HCT116 (cell line): ENCODE data around the gene APAF1. TPM values are rescaled to one million over a fixed set of nuclear protein-coding genes. Genes with fewer than 3 reads are reported as not detected.

Experiments used
- ATAC-seq: fragments of 200-7000 bp; cut with Tn5 transposase; 2 replicates; pipeline ENCODE4 v1.9.1; 2020; ENCODE audit warnings: mild to moderate bottlenecking, moderate library complexity
- BruUV-seq: library from RNA; stranded (reverse); fragments of 400-500 nt; replicated peaks from 2 replicates; lab custom pipeline; 2021; lab: Mats Ljungman, UMichigan
- CTCF ChIA-PET: fragments of 300-600 bp; sonication (Branson Sonifier 250); formaldehyde crosslinking; loops from one replicate; lab custom pipeline; 2021; ENCODE audit warnings: antibody characterized with exemption; lab: Charles Lee
- POLR2A ChIA-PET: fragments of 300-600, 350-600 bp; sonication (Branson Sonifier 250); formaldehyde crosslinking; loops from one replicate; lab custom pipeline; 2021; ENCODE audit warnings: antibody characterized with exemption; lab: Charles Lee
- RAD21 ChIA-PET, 2 experiments: fragments of 300-600 bp; sonication (Branson Sonifier 250); formaldehyde crosslinking; loops; one replicate each; lab custom pipeline; 2023; ENCODE audit warnings: low total read pairs in 2 of 2; ENCODE audit not compliant: uncharacterized antibody in 2 of 2, unreplicated experiment in 2 of 2, low non-redundant PET in 1 of 2; lab: Charles Lee
- DNase-seq: peaks from one replicate; pipeline ENCODE4 v3.0.0-alpha.2; 2010; ENCODE audit warnings: low read depth, low spot score
- H2AFZ ChIP-seq: fragments of 200-600 bp; shearing (Covaris generic), sonication (generic); 2 replicates; pipeline ENCODE4 v1.6.1; 2017; ENCODE audit warnings: low read depth, mixed run types, mixed read lengths, antibody characterized with exemption, low read length; ENCODE audit not compliant: poor library complexity, severe bottlenecking
- H3K27ac ChIP-seq: 2 replicates; pipeline ENCODE4 v1.5.1; 2012; ENCODE audit warnings: low read depth, low read length
- H3K27me3 ChIP-seq: fragments of 200-600 bp; sonication (generic); 2 replicates; pipeline ENCODE4 v1.6.1; 2016; ENCODE audit warnings: mixed run types, low read length, mixed read lengths; ENCODE audit not compliant: insufficient read depth
- H3K36me3 ChIP-seq, 2 experiments: fragments of 200-500 bp in 1 of 2; fragments of 200-600 bp in 1 of 2; sonication (Bioruptor generic) in 1 of 2; sonication (generic) in 1 of 2; 2 replicates each; pipeline versions ENCODE4 v1.5.1 to v1.6.1; 2014 to 2016; ENCODE audit warnings: low read length in 2 of 2, inconsistent platforms in 1 of 2, mixed read lengths in 1 of 2, mixed run types in 1 of 2; ENCODE audit not compliant: insufficient read depth in 2 of 2, control insufficient read depth in 1 of 2
- H3K4me1 ChIP-seq, 2 experiments: fragments of 200-600 bp in 1 of 2; sonication (generic) in 1 of 2; 2 replicates each; pipeline versions ENCODE4 v1.5.1 to v1.6.1; 2012 to 2017; ENCODE audit warnings: low read length in 2 of 2, inconsistent platforms in 1 of 2, mild to moderate bottlenecking in 1 of 2, mixed read lengths in 1 of 2, mixed run types in 1 of 2, moderate library complexity in 1 of 2; ENCODE audit not compliant: insufficient read depth in 2 of 2, control insufficient read depth in 1 of 2
- H3K4me2 ChIP-seq: fragments of 200-600 bp; sonication (generic); 2 replicates; pipeline ENCODE4 v1.6.1; 2017; ENCODE audit warnings: mixed run types, low read length, mixed read lengths
- H3K4me3 ChIP-seq, 2 experiments: fragments of 200-600 bp in 1 of 2; sonication (generic) in 1 of 2; replicated peaks in 1 of 2; 2 replicates each; pipeline ENCODE4 v1.5.1; 2011 to 2016; ENCODE audit warnings: low read length in 2 of 2, control low read depth in 1 of 2, low read depth in 1 of 2, mild to moderate bottlenecking in 1 of 2, mixed read lengths in 1 of 2, mixed run types in 1 of 2
- H3K79me2 ChIP-seq: fragments of 200-600 bp; sonication (generic); 2 replicates; pipeline ENCODE4 v1.6.1; 2017; ENCODE audit warnings: mild to moderate bottlenecking, mixed run types, low read length, moderate library complexity, mixed read lengths; ENCODE audit not compliant: insufficient read depth
- H3K9ac ChIP-seq: fragments of 200-600 bp; sonication (generic); 2 replicates; pipeline ENCODE4 v1.6.1; 2016; ENCODE audit warnings: low read length, mixed read lengths
- H3K9me2 ChIP-seq: fragments of 200-600 bp; sonication (generic), shearing (Covaris generic); 2 replicates; pipeline ENCODE4 v1.6.1; 2017; ENCODE audit warnings: mixed run types, mild to moderate bottlenecking, moderate library complexity; ENCODE audit not compliant: insufficient read depth
- H3K9me3 ChIP-seq, 2 experiments: fragments of 200-500 bp in 1 of 2; fragments of 200-600 bp in 1 of 2; sonication (Bioruptor generic) in 1 of 2; sonication (generic) in 1 of 2; 2 replicates each; pipeline ENCODE4 v1.6.1; 2014 to 2017; ENCODE audit warnings: low read length in 2 of 2, mixed read lengths in 2 of 2, inconsistent platforms in 1 of 2, low read depth in 1 of 2, mild to moderate bottlenecking in 1 of 2, mixed run types in 1 of 2, moderate library complexity in 1 of 2; ENCODE audit not compliant: control insufficient read depth in 1 of 2, insufficient read depth in 1 of 2
- H4K20me1 ChIP-seq: fragments of 200-600 bp; sonication (generic), shearing (Covaris generic); 2 replicates; pipeline ENCODE4 v1.6.1; 2017; ENCODE audit warnings: mixed run types, mild to moderate bottlenecking, moderate library complexity; ENCODE audit not compliant: insufficient read depth
- CBX3 ChIP-seq: IDR thresholded peaks from 2 replicates; pipeline ENCODE4 v1.6.1; 2012; ENCODE audit warnings: low read depth
- CEBPB ChIP-seq: IDR thresholded peaks from 2 replicates; pipeline ENCODE4 v1.6.1; 2012; ENCODE audit warnings: low read depth
- CTCF ChIP-seq, 3 experiments: fragments of 200-600 bp in 1 of 3; sonication (generic) in 1 of 3; IDR thresholded peaks in 2 of 3; conservative IDR thresholded peaks in 1 of 3; 2 replicates each; pipeline ENCODE4 v1.5.1; 2012 to 2017; ENCODE audit warnings: low read depth in 2 of 3, low read length in 2 of 3, antibody characterized with exemption in 1 of 3, borderline replicate concordance in 1 of 3, control low read depth in 1 of 3, mild to moderate bottlenecking in 1 of 3, mixed read lengths in 1 of 3, mixed run types in 1 of 3, moderate library complexity in 1 of 3; ENCODE audit not compliant: insufficient read depth in 1 of 3
- EGR1 ChIP-seq: IDR thresholded peaks from 2 replicates; pipeline ENCODE4 v1.6.1; 2012; ENCODE audit warnings: low read depth
- ELF1 ChIP-seq: IDR thresholded peaks from 2 replicates; pipeline ENCODE4 v1.6.1; 2012; ENCODE audit warnings: low read depth, borderline replicate concordance
- EZH2 ChIP-seq: fragments of 200-600 bp; sonication (generic); IDR thresholded peaks from 2 replicates; pipeline ENCODE4 v1.6.1; 2017; ENCODE audit warnings: antibody characterized with exemption, mixed run types
- FOSL1 ChIP-seq: IDR thresholded peaks from 2 replicates; pipeline ENCODE4 v1.6.1; 2012; ENCODE audit warnings: low read depth
- JUND ChIP-seq: IDR thresholded peaks from 2 replicates; pipeline ENCODE4 v1.6.1; 2012
- MAX ChIP-seq: IDR thresholded peaks from 2 replicates; pipeline ENCODE4 v1.6.1; 2012
- POLR2A ChIP-seq: IDR thresholded peaks from 2 replicates; pipeline ENCODE4 v1.7.0; 2011; ENCODE audit warnings: borderline replicate concordance; ENCODE audit not compliant: insufficient read depth, insufficient read length; ENCODE audit errors: extremely low read depth
- REST ChIP-seq: IDR thresholded peaks from 2 replicates; pipeline ENCODE4 v1.6.1; 2012; ENCODE audit warnings: low read depth
- SIN3A ChIP-seq: IDR thresholded peaks from 2 replicates; pipeline ENCODE4 v1.6.1; 2012; ENCODE audit warnings: low read depth
- SP1 ChIP-seq: IDR thresholded peaks from 2 replicates; pipeline ENCODE4 v1.6.1; 2012; ENCODE audit warnings: low read depth
- TCF7L2 ChIP-seq: IDR thresholded peaks from 2 replicates; pipeline ENCODE4 v1.7.0; 2011; ENCODE audit warnings: borderline replicate concordance, inconsistent platforms; ENCODE audit not compliant: insufficient read depth, insufficient read length; ENCODE audit errors: extremely low read depth
- ZBTB33 ChIP-seq: IDR thresholded peaks from 2 replicates; pipeline ENCODE4 v1.6.1; 2011; ENCODE audit warnings: mild to moderate bottlenecking, low read length, moderate library complexity; ENCODE audit not compliant: insufficient replicate concordance; ENCODE audit errors: extremely low read depth
- ZNF274 ChIP-seq: fragments of 200-500 bp; sonication (Bioruptor generic); IDR thresholded peaks from 2 replicates; pipeline ENCODE4 v1.6.1; 2014; ENCODE audit warnings: mild to moderate bottlenecking, low read depth, low read length, inconsistent platforms
- intact Hi-C: fragments of 100-400 bp; cut with micrococcal nuclease; formaldehyde crosslinking; loops from 2 replicates; pipeline ENCODE4 v1.10.0; 2022
- total RNA-seq: library from RNA; stranded (reverse); gene quantifications from one replicate; pipeline ENCODE4 v1.2.1, GENCODE V29; 2021; ENCODE audit not compliant: unreplicated experiment

The APAF1 gene
- total RNA-seq, 1 experiment from 2014 or later: 13.9 TPM

GRCh38 chr12:98699586-98699985 is 54.5 kb downstream of the APAF1 start:
- CTCF ChIA-PET: interaction anchor here (0.7 to 2.1 kb wide), 3 partner anchors 16 to 299 kb away, joined by 3 to 13 read pairs (median 5); no protein-coding TSS in a partner anchor
- RAD21 ChIA-PET: no interaction called here
- Histone ChIP-seq H2AFZ (no peak overlapping the region), H3K9me2 (no peaks in the 10 kb centered on the region), H3K27me3 (no peaks in the 10 kb centered on the region), H3K4me3 (no peak overlapping the region), H3K27ac (no peak overlapping the region), H3K79me2 (no peaks in the 10 kb centered on the region), H3K9ac (no peak overlapping the region), H3K9me3 (no peaks in the 10 kb centered on the region), H3K36me3 (peaks cover 0 to 2% of the 10 kb centered on the region in 2 experiments; a peak in 1 of 4 replicates), H3K4me1 (no peaks in the 10 kb centered on the region), H4K20me1 (no peaks in the 10 kb centered on the region), H3K4me2 (no peak overlapping the region)
- BruUV-seq: no TSS peak
- intact Hi-C loops: loop anchor here (1.0 to 2.0 kb wide), 3 partner anchors 43 to 299 kb away; no protein-coding TSS in a partner anchor
- ATAC-seq (no peak), DNase-seq (no peak)
- TF ChIP-seq CTCF (IDR thresholded peaks at IDR 0.05 in 2 of 3, conservative IDR thresholded peaks at IDR 0.05 in 1 of 3; ENCODE audit: borderline replicate concordance in 1 of 3, insufficient read depth in 1 of 3, low read depth in 2 of 3, low read length in 2 of 3): no peak
- no peak for TF ChIP-seq TCF7L2
- TF ChIP-seq SP1: no peak
- no peak for TF ChIP-seq ZBTB33
- TF ChIP-seq JUND: no peak
- TF ChIP-seq FOSL1: no peak
- TF ChIP-seq ELF1: no peak
- no peak for TF ChIP-seq EZH2
- no peak for TF ChIP-seq REST
- TF ChIP-seq EGR1: no peak
- TF ChIP-seq ZNF274: no peak
- no peak for TF ChIP-seq SIN3A
- no peak for TF ChIP-seq POLR2A
- TF ChIP-seq MAX: no peak
- no peak for TF ChIP-seq CBX3
- no peak for TF ChIP-seq CEBPB
- POLR2A ChIA-PET: no interaction called here
